ENCODE data around the gene CDC37.

Gene CDC37

DNA sequence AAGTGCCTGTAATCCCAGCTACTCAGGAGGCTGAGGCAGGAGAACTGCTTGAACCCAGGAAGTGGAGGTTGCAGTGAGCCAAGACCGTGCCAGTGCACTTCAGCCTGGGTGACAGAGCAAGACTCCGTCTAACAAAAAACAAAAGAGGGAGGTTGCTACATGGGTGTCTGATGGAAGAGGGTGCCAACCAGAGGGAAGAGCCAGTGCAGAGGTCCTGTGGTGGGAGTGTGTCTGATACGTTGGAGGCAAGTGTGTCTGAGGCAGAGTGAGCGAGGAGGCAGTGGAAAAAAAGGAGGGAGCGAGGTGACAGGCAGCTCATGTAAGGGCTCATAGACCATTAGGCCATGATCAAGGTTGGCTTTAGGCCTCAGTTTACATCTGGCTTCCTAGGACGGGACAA lies 23.8 kb upstream of the CDC37 start:
- TF ChIP-seq, protein P1, sequence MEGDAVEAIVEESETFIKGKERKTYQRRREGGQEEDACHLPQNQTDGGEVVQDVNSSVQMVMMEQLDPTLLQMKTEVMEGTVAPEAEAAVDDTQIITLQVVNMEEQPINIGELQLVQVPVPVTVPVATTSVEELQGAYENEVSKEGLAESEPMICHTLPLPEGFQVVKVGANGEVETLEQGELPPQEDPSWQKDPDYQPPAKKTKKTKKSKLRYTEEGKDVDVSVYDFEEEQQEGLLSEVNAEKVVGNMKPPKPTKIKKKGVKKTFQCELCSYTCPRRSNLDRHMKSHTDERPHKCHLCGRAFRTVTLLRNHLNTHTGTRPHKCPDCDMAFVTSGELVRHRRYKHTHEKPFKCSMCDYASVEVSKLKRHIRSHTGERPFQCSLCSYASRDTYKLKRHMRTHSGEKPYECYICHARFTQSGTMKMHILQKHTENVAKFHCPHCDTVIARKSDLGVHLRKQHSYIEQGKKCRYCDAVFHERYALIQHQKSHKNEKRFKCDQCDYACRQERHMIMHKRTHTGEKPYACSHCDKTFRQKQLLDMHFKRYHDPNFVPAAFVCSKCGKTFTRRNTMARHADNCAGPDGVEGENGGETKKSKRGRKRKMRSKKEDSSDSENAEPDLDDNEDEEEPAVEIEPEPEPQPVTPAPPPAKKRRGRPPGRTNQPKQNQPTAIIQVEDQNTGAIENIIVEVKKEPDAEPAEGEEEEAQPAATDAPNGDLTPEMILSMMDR (conservative IDR thresholded peaks at IDR 0.05; ENCODE audit: low read depth, low read length) = no peak

DNA sequence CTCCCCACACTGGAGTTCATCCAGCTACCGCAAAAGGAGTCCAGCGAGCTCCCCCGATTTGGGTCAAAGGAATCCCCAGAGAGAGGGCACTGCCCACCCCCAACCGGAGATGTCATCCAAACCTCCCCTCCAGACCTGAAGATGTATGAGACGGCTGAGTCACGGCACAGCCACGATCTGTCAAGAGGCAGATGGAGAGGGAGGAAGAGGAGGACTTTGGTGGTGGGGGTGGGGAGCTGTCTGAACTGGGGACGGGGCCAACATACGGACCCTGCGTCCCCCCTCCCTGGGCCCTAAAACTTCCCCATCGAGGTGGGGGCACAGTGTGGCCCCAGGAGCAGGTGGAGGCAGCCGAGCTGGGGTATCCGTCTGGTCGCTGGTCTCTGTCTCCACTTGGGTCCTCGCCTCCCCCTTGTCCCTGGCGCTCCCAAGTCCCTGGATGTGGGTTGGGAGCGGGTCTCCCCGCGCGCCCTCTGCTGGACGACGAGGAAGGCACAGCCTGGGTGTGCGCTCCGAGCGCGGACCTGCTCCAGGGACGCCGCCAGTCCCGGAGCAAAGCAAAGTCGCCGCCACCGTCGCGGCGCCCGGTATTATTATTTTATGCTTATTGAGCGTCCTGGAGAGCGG lies 20.8 kb upstream of the CDC37 start:
- no peak for DNase-seq (ENCODE audit: low read depth)
- H3K4me3 ChIP-seq (ENCODE audit: low read length) = no peak overlapping the region
- TF ChIP-seq, protein P1 (conservative IDR thresholded peaks at IDR 0.05; ENCODE audit: low read depth, low read length) = peak; percentile 85

More for the DNA sequence above, 23.8 kb upstream of the CDC37 start:
- DNase-seq (ENCODE audit: low read depth) = no peak
- H3K4me3 ChIP-seq (ENCODE audit: low read length) = no peak overlapping the region

DNA sequence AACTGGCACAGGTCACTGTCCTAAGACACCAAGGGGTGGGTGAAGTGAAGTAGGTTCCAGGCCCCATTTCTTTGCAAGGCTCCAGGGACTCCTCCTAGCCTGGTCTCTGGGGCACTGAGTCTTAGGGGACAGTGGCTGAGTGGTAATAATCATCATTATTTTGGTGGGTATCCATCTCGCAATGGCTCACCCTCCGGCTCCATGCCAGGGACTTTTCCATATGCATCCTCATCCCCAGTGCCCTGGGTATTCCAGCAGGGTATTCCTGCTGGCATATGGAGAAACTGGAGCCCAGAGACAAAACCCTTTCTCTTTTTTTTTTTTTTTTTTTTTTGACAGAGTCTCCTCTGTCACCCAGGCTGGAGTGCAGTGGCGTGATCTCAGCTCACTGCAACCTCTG lies 19.5 kb upstream of the CDC37 start:
- no peak for DNase-seq (ENCODE audit: low read depth)
- no peak overlapping the region for H3K4me3 ChIP-seq (ENCODE audit: low read length)
- TF ChIP-seq, protein P1 (conservative IDR thresholded peaks at IDR 0.05; ENCODE audit: low read depth, low read length) = no peak

DNA sequence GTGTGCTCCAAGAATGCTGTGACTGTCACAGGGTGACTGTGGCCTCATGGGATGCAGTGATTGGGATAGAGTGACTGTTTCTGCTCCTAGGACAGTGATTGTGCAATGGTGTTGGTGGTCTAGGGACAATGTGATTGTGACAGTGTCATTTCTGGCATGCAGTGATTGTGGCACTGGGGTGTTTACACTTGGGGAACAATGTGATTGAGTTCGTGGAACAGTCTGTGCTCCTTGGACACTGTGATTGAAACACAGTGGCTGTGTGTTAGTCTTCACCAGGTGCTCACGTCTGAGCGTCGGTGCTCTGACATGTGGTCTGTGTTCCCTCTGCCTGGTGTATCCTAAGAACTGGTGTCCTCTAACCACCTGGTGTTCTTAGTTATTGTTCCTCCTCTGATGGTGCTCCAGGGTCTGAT lies 18.7 kb upstream of the CDC37 start:
- no peak overlapping the region for H3K4me3 ChIP-seq (ENCODE audit: low read length)
- no peak for DNase-seq (ENCODE audit: low read depth)
- TF ChIP-seq, protein P1 (conservative IDR thresholded peaks at IDR 0.05; ENCODE audit: low read depth, low read length) = no peak

DNA sequence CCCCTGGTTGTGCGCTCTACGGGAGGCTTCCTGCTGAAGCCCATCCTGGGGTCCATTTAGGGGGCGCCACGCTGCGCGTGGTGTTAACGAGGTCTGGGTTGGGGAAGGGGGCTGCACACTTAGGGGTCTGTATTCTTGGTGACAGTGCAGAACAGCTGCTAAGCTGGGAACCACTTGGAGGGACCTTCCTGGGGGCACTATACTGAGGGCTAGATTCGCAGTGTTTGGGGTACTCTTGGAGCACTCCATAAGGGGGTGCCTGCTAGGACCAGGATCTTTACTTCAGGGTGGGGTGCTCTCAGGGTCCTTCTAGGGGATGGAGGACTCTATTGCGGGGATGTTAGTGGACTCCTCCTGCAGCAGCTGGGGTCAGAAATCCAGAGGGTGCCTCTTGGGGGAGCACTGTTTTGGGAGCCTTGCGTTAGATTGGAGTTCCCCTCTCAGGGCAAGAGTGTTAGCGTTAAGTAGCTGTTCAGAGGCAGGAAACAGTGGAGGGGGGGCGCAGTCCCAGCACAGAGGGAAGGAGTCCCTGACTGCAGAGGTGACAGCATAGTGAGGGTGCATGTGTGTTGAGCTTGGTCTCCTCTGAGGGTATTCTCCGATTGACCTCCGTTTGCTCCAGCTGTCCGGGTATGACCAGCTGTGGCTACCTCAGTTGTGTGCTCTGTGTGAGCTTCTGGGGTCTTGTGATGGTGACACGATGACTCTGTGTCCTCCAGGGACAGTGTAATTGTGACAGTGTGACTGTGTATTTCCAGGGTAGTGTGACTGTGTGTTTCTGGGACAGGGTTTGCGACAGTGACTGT lies 18.1 kb upstream of the CDC37 start:
- TF ChIP-seq, protein P1 (conservative IDR thresholded peaks at IDR 0.05; ENCODE audit: low read depth, low read length) = no peak
- DNase-seq (ENCODE audit: low read depth) = no peak
- H3K4me3 ChIP-seq (ENCODE audit: low read length) = no peak overlapping the region

DNA sequence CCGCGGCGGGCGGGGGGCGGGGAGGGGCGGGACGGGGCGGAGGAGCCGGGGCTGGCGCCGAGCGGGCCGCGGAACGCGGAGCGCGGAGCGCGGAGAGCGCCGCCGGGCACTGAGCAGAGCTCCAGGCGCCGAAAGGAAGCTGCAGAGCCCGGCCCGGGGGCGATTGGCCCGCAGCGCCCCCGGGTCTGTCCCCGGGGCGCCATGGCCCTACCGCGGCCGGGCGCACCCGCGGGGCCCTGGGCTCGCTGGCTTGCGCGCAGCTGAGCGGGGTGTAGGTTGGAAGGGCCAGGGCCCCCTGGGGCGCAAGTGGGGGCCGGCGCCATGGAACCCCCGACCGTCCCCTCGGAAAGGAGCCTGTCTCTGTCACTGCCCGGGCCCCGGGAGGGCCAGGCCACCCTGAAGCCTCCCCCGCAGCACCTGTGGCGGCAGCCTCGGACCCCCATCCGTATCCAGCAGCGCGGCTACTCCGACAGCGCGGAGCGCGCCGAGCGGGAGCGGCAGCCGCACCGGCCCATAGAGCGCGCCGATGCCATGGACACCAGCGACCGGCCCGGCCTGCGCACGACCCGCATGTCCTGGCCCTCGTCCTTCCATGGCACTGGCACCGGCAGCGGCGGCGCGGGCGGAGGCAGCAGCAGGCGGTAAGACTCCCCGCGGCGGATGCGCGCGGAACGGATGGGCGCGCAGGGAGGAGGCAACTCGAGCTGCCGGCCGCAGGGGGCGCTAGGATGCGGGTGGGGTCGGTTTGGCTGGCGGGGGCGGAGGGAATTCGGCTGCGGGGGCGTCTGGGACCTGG lies 17.3 kb upstream of the CDC37 start, which contains the start of gene PDE4A:
TSS of gene PDE4A (plus strand) at position 95 of the 796 bp plus-strand sequence. CDS start at position 322, 227 bp downstream.
- peak within 1 kb of the TSS; percentile 40 for H3K4me3 ChIP-seq (ENCODE audit: low read length)
- TF ChIP-seq, protein P1 (conservative IDR thresholded peaks at IDR 0.05; ENCODE audit: low read depth, low read length) = peak; percentile 47
- no peak for DNase-seq (ENCODE audit: low read depth)

All from retinal pigment epithelial cell (primary cell).